HG02571 (cell line): Measurements from ENCODE around the gene PLLP.

Experiments
- ATAC-seq: cut with Tn5 transposase; IDR thresholded peaks from one replicate; pipeline ENCODE4 v1.9.1; 2021; ENCODE audit warnings: mild to moderate bottlenecking, moderate library complexity; ENCODE audit not compliant: unreplicated experiment

PLLP gene

DNA sequence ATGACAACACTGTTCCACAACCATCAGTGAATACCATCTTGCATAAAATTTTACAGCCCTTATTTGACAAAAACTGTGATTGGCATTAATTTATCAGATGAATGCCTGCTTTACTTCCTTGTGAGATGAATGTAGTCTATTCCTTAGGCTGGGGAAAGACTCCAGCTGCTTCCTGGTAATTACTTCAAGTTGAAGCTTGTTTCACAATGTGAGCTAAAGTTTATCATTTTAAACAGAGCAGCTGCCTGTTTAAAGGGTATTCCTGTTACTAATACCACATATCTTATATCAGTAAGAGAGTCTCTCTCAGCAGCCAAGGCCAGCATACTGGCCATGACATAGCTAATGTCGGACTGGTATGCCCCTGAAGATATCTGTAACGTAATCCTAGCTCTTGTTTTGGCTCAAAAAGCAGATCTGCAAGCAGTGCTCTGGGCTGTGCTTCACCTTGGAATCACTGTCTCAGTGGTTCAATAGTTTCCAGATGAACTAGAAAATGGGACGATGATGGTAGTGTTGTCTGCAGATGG is 52.6 kb downstream of the PLLP start:
- no peak for ATAC-seq

DNA sequence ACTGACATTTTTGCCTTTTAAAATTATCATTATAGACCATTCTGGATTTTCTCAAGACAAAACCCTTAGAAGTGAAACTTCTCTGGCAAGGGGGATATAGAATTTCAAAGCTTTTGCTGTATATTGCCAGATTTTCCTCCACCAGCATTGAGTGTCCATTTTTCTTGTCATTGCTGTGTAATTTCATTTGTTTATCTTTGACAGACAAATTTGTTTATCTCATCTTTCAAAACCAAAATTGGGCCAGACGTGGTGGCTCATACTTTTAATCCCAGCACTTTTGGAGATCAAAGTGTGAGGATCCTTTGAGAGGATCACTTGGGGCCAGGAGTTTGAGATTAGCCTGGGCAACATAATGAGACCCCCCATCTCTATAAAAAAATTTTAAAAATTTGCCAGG is 55.4 kb downstream of the PLLP start:
- no peak for ATAC-seq

DNA sequence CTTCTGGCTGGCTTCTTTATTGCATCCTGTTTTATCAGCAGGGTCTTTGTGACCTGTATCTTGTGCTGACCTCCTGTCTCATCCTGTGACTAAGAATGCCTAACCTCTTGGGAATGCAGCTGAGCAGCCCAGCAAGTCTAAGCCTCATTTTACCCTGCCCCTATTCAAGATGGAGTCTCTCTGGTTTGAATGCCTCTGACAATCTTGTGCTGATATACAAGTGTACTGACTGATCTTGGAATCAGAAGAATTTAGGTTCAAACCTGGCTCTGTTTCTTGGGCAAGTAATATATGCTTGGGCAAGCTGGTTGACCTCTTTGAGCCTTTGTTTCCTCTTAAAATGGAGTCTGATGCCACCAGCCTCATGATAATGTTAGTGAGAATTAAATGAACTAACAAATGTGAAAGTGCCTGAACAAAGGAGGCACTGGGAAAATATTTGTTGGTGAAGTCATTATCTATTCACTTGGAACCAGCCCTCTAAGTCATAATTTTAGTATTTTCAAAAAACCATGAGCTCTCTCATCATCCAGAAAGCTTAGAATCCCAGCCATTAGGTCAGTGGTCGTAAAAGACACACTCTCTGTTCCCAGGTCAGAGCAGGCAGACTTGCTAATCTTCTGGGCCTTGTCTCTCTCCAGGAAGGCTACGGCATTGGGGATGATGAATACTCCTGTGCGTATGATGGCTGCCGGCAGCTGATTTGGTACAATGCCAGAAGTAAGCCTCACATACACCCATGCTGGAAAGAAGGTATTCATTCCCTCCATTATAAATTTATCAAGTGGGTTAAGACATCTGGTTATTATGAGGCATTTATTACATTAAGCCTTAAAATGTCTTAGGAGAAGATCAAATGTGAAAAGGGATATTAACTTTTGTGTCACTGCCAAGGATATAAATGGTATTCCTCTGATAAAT is 57.5 kb downstream of the PLLP start:
- ATAC-seq = no peak

DNA sequence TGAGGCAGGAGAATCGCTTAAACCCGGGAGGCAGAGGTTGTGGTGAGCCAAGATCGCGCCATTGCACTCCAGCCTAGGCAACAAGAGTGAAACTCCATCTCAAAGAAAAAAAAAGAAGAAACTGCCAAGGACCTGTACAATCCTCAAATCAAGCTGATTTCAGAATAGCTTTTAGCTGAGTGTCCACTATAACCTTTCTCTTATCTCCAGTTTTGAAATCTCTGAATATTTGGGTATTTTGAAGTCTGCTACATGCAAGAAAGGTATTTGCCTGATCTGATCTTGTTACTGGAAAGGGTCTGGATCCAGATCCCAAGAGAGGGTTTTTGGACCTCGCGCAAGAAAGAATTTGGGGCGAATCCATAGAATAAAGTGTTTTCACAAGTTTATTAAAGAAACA is 58.5 kb downstream of the PLLP start:
- no peak for ATAC-seq

DNA sequence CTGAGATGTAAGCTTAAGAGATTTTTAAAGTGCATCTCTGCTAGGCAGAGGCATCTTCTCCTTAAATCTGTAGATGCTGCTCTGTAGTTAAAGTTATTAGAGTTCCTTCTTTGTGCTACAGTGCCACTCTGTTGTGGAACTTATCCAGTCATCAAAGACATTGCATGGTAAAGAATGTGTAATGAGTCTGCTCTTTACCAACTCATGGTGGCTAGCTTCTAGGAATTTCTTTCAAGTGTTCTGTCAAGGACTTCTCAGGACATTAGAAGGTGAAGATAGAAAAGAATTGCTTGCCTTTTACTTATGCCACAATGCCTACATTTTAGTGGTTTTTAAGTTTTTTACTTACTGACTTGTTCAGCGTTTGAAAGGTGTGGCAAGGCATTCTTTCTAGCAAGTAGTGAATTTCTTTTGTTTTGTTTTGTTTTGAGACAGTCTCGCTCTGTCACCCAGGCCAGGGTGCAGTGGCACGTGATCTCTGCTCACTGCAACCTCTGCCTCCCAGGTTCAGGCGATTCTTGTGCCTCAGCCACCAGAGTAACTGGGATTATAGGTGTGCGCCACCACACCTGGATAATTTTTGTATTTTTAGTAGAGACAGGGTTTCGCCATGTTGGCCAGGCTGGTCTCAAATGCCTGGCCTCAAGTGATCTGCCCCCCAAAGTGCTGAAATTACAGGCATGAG is 59.7 kb downstream of the PLLP start:
- ATAC-seq = no peak

DNA sequence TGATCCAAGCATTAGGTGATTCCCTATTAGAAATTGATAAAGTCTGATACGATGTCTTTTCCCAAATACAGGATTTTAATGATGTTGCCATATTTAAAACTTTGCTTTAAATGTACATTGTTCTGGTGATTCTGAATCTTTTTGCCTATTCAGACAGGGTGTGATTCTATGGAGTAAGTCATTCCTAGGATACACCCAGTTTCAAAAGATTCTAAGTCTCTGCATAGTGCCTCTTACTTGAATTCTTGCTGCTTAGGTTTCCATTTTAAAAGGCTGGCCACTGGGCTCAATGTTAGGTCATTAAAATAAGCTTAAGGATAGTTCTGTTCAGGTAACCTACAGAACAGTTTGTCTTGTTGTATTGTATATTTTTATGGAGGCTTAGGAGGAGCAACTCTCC is 61.4 kb downstream of the PLLP start:
- no peak for ATAC-seq

DNA sequence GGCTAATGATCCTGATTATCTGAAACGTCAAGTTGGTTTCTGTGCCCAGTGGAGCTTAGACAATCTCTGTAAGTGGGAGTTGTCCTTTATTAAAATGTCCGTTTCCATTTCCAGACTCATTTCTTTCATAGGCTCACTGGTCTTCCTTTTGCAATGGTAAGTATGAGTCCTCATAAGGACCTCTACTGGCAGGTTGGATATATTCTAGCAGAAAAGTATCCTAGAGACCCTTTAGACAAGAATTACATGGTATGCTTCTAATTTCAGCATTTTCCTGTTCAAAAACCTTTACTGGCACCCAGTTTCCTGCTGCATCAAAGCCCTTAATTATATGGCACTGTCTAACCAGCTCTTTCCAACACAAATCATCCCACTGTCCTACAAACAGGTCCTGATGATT is 67.5 kb downstream of the PLLP start:
- no peak for ATAC-seq

DNA sequence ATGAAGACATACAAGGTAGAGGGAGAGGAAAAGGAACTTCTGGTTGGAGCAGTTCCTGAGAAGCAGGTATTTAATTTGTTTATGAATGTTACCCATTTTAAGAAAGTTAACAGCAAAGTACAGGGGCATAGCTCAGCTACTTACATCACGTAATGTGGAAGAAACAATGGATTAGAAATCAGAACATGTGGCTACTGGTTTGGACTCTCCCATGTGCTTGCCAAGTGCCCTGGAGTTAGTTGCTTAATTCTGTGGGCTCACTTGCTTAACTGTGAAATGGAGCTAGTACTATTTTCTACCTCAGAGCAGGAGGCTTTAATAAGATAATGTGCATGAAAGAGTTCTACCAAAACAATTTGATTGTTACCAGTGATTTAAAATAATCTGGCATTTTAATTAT is 71.0 kb downstream of the PLLP start:
- ATAC-seq = no peak

DNA sequence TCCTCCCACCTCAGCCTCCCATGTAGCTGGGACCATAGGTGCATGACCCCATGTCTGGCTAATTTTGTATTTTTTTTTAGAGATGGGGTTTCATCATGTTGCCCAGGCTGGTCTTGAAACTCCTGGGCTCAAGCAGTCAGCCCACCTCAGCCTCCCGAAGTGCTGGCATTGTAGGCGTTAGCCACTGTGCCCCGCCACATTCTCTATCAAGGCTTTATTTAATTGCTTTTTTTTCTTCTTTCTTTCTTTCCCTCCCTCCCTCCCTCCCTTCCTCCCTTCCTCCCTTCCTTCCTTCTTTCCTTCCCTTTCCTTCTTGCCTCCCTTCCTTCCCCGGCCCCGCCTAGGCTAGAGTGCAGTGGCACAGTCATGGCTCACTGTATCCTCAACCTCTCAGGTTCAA is 74.7 kb downstream of the PLLP start:
- ATAC-seq = no peak

DNA sequence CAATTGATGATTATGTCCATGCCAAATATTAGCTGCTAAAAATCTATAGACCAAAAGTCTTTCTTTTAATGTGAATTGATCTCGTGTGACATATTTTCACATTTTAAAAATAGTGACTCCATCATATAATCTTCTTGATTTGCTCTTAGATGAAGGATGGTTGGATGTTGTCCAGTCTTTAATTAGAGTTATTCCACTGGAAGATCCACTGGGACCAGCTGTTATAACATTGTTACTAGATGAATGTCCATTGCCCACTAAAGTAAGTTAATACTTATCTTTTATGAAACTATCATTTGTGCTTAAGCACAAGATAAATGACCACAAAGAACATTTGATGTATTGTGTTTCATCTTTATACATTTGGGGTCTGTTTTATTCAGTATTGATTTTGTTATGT is 75.5 kb downstream of the PLLP start:
- ATAC-seq = no peak
